Sciatic nerve (tissue), 2 donors: Measurements from ENCODE around the gene S1PR3. TPM values are rescaled to one million over a fixed set of nuclear protein-coding genes. Genes with fewer than 3 reads are reported as not detected.
A peak's percentile ranks its signal among the peaks of the same experiment; 100 is the strongest.
"Not testable (repeated sequence)": the region's sequence is repeated elsewhere in the genome, so short reads cannot be mapped to it uniquely, and the experiment has no call there.

Experiments
- ATAC-seq: fragments of 200-7000 bp; cut with Tn5 transposase; one replicate; pipeline ENCODE4 v1.9.1; 2020; ENCODE audit warnings: mild to moderate bottlenecking, moderate library complexity
- DNase-seq: peaks from one replicate; pipeline ENCODE4 v3.0.0-alpha.2; 2020; ENCODE audit warnings: low spot score
- intact Hi-C: fragments of 100-400 bp; cut with DNase I; formaldehyde crosslinking; loops from one replicate; pipeline ENCODE4 v1.14.2; 2022
- total RNA-seq: library from RNA; stranded (reverse); fragmentation: NEBNext Ultra II Directional; extraction: Animal tissue kit (Norgen Biotek cat#: 25700); gene quantifications from one replicate; pipeline ENCODE4 v1.2.1, GENCODE V29; 2021
- donor health status: DM: no; HTN: no; CAD: no.
- donor health status: DM: no; HTN: no; CAD: no.

Gene S1PR3
- total RNA-seq: 16.9 TPM

DNA sequence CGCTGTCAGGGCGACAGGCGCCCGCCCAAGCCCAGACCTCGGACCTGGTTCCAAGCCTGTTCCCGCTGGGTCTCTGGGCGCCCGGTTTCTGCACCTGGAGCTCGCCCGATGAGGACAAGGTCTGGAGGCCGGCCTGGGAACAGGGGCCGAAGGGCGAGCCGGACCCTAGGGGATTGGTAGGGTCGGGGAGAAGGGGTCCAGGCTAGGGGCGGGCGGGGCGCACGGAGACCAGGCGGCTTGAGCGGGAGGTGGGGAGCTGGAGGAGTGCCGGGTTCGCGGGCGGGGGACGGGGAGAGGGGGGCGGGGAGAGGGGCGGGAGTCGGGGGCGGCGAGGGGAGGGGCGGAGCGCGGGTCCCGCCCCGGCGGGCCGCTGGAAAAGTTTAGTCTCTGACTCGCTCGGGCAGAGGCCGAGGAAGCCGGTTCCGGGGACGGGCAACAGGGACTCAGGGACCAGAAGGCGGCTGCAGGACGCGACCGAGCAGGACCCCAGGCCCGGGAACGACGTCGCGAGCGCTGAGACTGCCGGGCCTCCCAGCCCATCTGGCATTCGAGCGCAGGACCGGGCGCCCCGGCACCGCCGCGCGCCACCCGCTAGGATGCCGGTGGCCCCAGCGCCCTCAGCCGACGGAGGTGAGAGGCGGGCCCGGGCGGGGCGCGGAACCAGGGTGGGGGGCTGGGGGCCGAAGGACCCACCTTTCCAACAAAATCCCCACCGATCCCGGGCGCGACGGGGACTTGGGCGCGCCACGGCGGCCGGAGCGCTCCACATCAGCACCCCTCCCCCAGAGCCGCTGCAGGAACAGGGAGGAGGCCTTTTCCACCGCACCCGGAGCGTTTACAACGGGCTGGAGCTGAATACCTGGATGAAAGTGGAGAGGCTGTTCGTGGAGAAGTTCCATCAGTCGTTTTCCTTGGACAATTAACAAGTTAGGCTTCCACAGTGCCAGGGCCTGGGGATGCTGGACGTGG, at the start of gene S1PR3:
TSS of gene S1PR3 (plus strand) at position 403 of the 969 bp plus-strand sequence. CDS start 9,733 bp downstream, outside the sequence.
- intact Hi-C loops: no loop called here
- peak; percentile 82 for DNase-seq
- peak; percentile 75 for ATAC-seq

DNA sequence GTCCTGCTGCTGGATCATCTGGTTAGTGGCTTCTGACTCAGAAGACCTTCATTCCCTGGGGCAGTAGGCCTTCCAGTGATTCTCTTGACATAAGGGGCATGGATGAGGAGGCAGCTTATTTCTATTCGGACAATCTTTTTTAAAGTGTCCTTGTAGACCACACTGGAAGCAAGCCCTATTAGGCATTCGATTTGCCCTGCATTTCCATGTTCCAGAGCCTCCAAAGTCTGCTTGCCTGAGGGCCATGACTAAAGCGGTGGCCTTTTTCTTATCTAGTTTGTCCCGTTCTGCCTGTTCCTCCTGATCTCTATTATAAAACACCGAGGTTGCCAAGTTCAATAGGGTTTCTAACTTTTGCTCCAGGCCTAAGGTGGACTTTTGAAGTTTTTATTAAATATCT, 49.7 kb upstream of the S1PR3 start:
- intact Hi-C loops, ATAC-seq, DNase-seq: not testable (repeated sequence)

DNA sequence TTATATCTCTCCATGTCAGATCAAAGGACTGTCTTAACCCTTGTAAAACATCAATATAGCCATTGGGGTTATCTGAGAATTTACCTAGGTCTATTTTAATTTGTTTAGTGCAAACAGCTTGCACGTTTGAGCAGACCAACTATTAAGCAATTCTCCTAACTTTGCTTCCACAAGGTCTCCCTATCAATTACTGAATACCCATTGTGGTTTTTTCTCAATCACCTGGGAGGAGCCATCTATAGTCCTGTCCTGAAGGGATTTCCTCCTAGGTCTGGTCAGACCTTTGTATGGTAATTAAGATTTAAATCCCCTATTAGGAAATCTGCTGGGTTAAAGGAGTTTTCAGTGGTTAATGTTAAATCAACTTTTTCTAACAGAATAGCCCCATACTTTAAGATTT, 48.9 kb upstream of the S1PR3 start:
- DNase-seq (no peak), ATAC-seq (no peak)
- intact Hi-C loops: no loop called here

DNA sequence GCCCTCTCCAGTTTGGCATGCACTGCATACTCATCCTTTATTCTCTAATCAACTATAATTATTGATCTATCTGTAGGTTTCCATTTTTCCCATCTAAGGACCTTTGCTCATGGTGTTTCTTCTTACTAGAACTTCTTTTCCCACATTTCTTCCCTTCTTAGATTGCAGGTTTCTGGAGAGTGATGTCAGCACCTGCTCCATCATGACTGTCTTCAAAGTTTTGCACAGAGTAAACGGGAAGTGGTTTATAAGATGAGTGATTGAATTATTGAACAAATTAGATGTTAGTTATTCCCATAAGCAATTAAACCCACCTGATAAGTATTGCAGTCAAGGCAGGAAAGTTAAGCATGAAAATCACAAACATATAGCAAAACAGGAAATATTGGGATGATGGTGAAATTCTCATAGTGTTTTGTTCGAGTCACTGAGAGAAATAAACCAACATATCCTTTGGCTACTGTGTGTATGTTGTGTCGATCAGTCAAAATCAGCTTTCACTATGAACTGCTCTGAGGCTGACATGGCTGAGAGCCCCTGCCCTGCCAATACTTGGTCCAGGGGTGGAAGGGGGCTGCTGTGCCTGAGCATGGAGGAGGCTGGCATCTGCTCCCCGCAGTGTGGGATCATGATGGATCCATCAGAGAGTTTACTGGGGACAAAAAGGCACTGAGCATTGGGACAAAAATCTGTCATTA, 45.5 kb upstream of the S1PR3 start:
- ATAC-seq (no peak), DNase-seq (no peak)
- intact Hi-C loops: no loop called here

DNA sequence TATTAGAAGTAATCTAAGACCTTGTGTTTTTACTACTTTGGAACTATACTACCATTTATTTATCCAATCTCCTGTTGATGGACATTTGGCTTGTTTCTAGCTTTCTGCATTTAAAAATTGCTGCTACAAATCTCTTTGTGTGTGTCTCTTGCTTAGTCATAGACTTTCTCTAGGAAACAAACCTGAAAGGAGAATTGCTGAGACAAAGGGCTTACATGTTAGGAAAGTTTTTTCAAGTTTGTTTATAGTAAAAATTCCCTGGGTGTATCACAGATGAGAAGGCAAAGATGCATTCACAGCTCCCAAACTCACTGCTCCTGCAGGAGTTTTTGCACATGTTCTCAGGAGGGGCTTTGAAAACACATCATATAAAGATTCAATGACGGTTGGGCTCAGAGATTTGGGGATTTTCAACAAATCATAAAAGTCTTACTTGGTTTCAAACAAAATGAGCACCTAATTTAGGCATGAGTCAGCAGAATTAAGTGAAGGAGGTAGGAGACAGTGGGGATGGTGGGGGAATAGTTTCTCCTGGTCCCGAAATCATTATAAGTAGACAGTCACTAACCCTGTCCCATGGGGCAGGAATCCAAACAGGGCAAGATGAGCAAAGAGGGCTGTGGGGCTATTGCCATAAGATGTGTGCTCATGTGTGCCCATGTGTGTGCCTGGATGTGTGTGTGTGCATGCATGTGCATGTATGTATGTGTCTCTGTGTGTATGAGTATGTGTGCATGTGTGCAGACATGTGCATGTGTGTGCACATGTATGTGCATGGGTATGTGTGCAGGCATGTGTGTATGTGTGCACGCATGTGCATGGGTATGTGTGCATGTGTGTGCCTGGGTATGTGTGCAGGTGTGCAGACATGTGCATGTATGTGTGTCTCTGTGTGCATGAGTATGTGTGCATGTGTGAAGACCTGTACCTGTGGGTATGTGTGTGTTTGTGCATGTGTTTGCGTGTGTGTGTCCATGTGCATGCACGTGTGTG, 43.4 kb upstream of the S1PR3 start:
- ATAC-seq (no peak), DNase-seq (no peak)
- intact Hi-C loops: no loop called here

DNA sequence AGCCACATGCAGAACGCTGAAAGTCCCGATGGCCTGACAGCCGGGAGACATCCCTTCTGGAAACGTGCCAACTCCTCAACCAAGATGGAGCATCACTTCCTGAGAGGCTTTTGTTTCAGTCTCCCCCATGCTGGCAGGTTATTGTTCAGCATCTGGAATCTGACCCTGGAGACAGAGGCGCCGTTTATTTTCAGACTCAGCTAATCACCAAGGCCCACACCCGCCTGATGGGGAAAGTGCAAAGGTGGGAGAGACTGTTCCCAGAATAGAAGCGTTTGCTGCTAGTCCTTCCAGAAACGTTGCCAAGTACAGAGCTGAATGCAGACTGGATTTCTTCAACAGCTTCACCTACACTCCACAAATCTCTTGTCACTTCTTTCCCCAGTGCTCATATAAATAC, 41.8 kb upstream of the S1PR3 start:
- DNase-seq: no peak
- intact Hi-C loops: no loop called here
- ATAC-seq: peak; percentile 69

DNA sequence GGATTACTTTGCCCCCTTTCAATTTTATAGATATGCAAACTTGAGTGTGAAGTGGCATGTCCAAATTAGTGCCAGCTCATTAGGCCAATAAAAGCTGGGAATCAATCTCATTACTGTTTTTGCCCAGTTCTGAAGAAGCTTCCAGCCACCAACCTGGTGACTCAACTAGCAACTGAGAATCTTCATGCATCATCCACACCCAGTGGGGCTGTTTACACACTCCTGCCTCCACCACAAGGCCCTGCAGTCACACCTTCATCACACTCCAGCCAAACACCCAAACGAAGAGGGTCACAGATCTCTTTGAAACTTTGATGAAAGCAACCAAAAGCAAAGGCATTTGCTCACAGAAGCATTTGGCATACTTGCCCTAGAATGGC, 41.3 kb upstream of the S1PR3 start:
- ATAC-seq: no peak
- no peak for DNase-seq
- intact Hi-C loops: no loop called here

DNA sequence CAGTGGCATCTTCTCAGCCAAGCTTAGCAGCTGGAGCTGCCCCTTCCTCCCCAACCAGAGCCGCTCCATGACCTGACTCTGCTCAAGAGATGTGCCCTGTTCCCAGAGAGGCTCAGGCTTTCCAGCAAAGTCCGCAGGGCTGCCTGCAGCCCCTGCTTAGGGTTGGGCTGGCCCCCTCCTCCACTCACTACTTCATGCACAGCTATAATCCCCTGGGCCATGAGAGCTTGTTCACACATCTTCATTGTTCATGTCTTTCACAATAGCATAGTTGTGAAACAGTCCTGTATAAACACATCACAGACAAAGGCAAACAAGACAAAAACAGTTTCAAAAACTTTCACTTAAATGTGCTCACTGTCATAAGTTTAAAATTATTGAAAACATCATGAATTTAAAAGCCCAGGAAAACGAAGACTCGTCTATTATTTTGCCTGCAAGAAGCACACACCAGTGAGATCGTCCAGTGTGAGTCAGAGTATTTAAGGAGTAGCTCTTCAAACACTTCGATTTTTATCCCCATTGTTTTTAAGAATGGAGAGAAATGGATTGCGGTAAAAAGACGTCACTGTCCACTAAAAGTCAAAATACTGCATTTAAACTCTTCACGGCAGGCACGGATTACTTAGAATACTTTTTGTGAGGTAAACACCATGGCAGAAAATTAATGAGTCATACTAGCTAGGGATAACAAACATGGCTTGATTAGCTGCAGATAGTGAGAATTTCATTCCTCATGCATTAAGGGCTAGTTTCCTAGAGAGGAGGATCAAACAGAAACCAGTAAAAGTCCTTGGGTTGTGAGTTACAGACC, 40.7 kb upstream of the S1PR3 start:
- intact Hi-C loops: no loop called here
- DNase-seq (no peak), ATAC-seq (peak; percentile 54)

DNA sequence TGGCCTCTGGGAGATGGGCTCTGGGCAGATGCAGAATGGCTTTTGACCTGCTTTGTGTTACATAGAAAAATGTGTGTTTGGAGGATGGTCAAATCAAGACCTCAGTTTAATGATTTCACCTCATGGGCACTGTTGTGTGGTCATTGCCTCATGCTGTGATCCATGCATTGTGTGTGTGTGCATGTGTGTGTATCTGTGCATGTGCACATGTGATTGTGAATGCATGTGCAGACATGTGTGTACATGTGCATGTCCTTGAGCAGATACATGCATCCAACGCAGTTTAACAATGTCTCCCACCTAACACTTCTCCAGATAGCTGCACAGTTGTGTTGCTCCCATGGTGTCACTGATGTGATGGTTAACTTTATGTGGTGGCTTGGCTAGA, 40.1 kb upstream of the S1PR3 start:
- ATAC-seq (no peak), DNase-seq (no peak)
- intact Hi-C loops: no loop called here

DNA sequence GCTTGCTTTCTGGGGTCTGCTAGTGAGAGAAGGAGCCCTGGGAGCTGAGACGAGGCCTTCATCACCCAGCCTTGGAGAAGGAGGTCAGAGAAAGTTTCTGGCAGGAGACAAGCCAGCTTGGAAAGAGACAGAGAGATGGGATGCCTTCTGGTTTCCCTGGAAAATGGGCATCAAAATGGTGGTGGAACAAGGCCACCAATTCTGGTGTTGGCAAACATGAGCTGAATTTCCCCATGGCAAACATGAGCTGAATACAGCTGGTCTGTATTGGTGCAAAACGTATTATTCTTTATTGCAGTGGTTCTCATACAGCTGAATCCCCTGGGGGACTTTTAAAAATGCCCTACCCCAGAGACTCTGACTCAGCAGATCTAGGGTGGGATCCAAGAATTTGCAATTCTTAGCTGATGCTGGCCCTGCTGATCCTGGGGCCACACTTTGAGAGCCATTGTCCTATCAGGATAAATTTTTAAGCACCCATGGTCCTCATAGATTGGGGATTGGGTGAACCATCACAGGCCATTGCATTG, 39.1 kb upstream of the S1PR3 start:
- no peak for ATAC-seq
- intact Hi-C loops: no loop called here
- no peak for DNase-seq

DNA sequence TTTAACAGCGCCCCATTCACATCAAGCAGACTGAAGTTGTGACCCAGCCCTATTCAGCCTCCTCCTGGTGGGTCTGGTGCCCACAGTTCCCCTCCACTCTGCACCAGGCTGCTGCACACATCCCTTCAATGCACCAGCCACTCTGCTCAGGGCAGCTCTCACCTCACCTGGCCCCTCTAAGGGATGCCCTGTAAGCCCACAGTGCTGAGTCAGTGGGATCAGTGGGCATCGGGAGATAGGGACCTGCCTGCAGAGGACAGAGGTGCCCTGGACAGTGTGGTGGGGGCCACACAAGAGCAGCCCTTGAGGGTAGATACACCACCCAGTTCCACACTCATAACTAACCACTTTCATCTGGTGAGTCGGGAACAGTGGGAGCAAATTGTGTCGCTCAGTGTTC, 38.3 kb upstream of the S1PR3 start:
- ATAC-seq (peak; percentile 9), DNase-seq (peak; percentile 45)
- intact Hi-C loops: no loop called here

DNA sequence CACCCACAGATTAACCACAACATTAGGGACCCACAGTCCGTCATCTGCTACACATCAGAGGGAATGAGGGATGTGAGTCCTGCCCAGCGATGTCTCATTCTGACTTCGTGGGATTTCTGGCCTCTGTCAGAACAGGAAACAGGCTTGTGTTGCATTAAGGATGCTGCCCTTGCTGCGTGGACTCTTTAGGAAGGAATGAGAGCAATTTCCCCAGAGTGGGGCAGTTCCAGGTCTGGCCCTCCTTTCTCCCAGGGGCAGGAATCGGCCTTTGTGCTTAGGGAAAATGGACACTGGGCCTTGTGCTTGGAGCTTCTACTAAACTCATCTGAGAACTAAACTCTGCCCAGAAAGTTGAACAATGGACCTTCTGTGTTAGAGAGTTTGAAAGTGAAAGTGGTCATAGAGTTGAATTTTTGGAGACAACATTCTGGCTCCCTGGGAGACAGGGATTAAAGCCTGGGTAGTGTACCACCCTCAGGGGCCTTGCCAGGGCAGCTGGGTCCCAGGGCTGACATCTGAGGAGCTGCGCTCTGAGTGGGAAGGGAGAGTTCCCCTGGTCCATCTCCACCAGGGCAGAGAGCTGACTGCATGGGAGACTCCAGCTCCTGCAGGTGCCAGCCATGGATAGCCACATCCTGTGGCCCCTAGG, 37.8 kb upstream of the S1PR3 start:
- intact Hi-C loops: no loop called here

DNA sequence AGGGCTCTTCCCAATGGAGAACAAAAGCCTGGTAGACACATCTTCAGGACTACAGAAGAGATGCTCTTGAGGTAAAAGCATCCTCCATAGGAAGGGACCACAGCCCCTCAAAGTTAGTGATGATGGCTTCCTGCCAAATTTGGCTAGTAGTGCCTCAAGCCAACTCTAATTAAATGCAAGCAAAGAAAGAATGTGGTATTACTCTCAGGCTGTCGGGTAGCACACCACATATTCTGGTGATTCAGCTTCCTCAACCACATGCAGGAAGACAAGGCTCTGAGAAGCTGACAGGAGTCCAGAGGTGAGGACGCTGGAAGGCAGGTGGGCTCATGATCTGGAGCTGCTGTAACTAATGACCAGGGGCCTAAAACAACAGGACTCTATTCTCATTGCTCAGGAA, 37.2 kb upstream of the S1PR3 start:
- intact Hi-C loops: no loop called here
- ATAC-seq: no peak
- no peak for DNase-seq

More for the DNA sequence above, 37.8 kb upstream of the S1PR3 start:
- DNase-seq (no peak), ATAC-seq (peak; percentile 85)

DNA sequence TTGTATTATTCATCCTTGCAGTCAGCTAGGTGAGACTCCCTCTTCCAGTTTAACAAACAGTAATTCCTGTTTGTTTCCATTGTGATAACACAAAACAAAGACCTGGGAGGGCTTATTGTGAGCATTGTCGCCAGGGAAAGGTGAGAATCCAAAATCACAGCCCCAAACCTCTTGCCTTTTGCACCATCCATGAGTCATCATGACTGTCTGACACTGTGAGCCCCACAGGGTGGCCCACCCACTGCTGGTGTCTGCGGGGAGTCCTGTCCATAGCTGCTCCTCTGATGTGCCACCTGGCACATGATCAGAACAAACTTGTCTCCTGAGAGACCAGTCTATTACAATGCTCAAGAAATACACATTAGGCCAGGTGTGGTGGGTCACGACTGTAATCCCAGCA, 33.7 kb upstream of the S1PR3 start:
- intact Hi-C loops: no loop called here
- DNase-seq (no peak), ATAC-seq (no peak)

DNA sequence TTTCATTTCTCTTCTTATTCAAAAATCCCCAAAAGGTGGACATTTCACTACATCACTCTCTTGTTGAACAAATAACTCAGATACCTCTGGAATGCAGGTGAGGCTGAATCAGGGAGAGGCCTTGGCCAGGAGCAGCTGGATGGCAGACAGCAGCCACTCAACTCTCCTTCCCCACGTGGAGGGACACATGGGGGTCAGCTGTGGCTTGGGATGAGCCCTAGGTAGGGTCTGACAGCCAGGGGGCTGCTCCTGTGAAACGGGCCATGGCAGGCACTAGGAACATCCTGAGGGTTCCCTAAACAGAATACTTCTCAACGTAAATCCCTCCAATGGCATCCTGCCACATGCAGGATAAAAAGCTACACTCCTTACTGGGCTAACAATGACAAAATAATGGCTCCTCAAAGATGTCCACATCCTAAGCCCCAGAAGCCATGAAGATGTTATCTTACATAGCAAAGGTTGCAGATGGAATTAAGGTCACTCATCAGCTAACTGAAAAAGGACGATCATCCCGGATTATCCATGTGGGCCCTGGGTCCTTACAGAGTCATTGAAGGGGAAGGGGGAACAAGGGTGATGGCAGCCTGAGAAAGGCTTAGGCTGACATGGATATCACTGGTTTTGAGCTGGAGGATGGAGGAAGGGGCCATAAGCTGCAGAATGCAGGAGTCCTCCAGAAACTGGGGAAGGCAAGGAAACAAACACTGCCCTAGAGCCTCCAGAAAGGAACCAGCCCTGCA, 31.4 kb upstream of the S1PR3 start:
- no peak for ATAC-seq
- intact Hi-C loops: no loop called here
- DNase-seq: no peak

DNA sequence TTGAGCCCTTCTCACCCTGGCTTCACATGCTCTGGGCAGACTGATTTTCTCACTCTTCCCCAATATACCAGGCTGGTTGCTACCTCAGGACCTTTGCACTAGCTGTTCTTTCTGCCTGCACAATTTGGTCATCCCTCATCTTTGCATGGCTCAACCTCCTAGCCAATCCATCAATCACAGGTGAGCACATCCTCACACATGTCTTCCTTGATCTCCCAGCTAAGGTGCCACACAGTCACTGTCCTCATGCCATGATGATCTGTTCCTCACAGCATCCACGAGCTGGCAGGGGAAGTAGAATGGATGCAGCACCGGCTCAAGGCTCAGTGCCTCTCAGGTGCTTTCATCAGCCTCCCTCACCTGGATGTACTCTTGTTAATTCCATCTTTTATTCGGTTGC, 30.6 kb upstream of the S1PR3 start:
- DNase-seq (no peak), ATAC-seq (no peak)
- intact Hi-C loops: no loop called here

DNA sequence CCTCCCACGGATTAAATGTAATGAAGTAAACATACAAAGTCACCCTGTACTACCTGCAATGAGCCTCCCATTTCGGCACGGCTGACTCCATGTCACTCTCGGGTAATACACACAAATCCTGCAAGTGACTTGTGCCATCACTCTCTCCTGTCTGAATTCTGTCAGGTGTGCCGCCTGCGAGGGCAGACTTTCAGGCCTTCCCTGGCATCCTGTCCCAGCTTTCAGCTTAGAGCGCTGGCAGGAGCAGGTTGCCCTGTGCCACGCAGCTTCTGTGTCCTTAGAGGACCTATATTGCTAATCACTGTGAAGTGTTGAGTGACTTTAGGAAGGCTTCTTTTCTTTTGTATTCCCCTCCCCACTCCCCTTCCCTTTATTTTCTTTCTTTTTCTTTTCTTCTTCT, 25.8 kb upstream of the S1PR3 start:
- ATAC-seq (no peak), DNase-seq (no peak)
- intact Hi-C loops: no loop called here
